CD4-positive, alpha-beta T cell treated with Interleukin-17A for 4 hours (primary cell): Measurements from ENCODE around the gene SLC36A3.
"Not testable (repeated sequence)": the region's sequence is repeated elsewhere in the genome, so short reads cannot be mapped to it uniquely, and the experiment has no call there.

Source experiments
- DNase-seq: peaks from one replicate; pipeline ENCODE4 v3.0.0-alpha.2; 2020; ENCODE audit warnings: mixed read lengths

The SLC36A3 gene

DNA sequence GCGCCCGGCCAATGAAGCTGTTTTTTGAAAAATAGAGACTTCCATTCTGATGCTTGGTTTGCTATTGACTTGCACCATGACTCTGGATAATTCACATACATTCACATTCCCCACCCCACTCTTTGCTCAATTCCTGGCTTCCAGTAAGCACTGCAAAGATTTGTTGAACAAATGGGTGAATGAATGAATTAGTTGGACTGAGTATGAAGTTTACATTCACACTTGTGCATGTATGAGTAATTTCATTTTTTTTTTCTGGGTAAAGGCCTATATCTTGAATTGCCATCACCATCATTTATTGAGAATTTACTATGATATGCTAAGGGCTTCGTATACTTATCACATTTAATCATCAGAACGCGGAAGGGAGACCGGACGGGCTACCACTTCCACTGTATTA is 65.9 kb downstream of the SLC36A3 start:
- DNase-seq, result no peak

DNA sequence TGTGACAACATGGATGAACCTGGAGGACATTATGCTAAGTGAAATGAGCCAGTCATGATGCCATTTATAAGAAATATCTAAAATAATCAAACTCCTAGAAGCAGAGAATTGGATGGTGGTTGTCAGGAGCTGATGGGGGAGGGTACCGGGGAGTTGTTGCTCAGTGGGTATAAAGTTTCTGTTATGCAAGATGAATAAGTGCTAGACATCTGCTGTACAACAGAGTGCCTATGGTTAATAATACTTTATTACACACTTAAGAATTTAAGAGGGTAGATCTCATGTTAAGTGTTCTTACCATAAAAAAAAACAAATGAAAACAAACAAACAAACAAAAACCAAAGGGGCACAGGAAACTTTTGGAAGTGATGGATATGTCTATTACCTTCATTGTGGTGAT is 66.7 kb downstream of the SLC36A3 start:
- DNase-seq, result no peak

DNA sequence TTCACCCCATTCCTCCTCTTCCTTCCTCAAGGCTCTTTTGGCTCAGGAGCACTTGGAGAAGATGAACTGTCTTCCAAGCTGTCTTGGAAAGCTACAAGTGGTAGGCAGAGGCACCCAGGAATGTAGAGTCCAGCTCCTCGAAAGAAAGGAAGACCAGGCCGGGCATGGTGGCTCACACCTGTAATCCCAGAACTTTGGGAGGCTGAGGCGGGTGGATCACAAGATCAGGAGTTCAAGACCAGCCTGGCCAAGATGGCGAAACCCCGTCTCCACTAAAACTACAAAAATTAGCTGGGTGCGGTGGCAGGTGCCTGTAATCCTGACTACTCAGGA is 68.4 kb downstream of the SLC36A3 start:
- not testable (repeated sequence) for DNase-seq

DNA sequence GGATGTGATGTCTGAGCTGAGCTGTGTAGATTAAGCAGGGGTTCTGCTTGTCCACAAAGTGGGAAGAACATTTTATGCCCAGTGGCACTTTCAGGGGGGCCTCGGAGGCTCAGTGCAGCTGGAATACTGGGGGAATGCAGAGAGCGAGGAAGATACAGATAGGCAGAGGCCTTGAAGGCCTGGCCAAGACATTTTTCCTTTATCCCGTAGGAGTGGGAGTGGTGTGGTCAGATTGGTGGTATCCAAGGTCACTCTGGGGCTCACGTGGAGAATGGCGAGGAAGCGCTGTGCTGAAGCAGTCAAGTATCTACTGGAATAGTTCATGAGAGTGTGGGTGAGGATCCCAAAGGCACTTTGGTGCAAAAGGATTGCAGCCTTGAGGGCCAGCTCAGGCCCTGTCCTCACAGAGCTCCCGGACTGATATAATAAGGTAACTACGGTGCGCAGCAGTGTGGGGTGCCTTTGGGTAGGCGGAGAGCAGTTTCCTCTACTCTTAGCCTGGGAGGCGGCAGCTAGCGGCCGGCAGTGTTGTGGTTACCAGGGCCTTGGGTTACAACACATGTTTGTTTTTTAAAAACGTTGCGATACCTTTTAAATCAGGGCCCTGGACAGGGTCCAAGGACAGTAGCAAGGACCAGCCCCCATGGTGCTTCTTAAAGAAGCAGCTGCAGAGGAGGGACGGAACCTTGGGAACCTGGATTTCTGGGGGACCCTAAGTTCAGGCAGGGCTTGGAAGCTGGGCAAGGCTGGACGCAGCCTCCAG is 68.9 kb downstream of the SLC36A3 start:
- DNase-seq, result peak; percentile 61

DNA sequence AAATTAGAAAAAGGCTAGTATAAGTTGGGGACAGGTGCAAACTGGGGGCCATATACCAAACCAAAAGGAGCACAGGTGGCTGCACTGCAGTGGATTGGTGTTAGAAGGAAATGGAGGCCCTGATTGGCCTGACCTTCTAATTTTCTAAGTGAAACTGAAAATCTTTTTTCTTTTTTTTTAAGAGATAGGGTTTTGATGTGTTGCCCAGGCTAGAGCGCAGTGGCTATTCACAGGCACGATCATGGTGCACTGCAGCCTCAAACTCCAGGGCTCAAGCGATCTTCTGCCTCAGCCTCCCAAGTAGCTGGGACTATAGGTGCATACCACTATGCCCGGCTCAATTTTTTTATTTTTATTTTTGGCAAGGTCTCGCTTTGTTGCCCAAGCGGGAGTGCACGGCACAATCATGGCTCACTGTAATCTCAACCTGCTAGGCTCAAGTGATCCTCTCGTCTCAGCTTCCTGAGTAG is 69.9 kb downstream of the SLC36A3 start:
- no peak for DNase-seq

DNA sequence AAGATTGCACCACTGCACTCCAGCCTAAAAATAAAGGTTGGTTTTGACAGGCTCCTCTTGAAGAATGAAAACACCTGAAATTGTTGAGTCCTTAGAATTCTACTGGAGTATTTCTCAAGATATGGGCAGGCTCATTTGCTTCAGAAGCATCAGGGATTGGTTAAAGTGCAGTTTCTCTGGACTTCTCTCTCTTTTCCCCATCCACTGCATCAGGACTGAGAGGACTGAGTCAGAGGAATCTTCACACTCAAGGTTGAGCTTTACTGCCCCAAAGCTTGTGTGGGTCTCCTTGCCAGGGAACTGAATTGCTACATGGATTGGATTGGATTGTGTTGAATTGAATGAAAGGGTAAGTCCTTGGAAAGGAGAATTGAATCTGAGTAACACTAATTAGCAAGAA is 72.2 kb downstream of the SLC36A3 start:
- no peak for DNase-seq

DNA sequence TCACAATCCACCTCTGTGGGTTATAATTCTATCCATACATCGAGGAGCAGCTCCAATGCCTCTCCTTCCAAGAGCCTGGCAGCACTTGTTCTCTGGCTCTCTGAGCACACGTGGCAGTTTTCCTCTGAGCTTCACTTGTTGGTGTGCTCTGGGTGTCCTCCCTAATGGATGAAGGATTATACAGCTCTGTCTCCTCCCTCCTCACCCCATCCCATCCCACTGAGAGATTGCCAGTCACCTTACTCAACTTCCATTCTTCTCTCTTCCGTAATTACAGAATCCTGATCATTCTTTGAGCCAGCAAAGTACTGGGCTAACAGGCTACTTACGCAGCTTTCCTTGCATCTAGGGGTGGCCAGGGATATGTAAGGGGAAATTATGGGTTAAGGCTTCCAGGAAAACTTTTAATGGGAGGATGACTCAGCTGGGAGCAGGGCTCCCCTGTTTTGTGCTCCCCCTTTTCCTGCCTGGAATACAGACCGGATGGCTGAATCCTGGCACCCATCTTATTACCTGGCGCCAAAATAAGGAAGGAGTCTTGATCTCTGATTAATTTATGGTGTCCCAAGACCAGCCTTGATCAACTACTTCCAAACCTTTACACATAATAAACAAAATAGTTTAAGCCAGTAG is 73.4 kb downstream of the SLC36A3 start:
- no peak for DNase-seq

DNA sequence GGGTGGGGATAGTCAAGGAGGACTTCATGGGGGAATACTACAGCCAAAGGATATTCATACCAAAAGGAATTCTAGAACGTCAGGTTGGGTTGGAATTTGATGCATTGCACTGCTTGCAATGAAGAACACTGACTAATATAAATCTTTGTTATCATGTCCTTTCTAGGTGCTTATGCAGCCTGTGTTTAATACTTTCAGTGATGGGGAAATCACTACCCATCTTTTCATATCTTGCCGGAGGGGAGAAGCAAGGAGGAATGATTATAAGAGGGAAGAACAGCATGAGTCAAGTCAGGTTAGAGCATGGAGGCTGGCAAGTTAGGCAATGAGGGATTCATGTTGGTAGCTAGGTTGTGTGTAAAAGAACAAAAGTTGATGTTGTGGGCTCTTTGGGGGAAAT is 74.6 kb downstream of the SLC36A3 start:
- DNase-seq, result no peak

DNA sequence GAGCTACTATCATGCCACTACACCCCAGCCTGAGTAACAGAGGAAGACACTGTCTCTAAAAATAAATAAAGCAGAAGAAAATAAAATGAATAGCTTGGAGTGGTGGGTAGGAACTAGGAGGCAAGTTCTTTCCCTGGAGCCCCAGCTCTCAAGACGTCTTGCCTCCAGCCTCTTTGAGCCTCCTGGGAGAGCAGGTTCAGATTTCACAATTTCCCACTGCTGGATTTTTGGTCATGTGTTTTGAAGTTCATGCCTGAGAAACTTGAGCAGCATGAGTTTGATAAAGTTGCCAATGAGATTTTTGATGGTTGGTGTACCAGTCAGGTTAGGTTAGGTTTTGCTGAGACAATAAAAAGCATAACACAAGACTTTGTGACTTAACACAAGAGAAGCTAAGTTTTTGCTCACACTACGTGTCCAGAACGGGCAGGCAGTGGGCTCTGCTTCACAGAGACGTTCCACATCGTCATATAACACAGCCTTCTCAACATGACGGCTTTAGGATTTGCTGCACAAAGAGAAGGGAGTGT is 75.6 kb downstream of the SLC36A3 start:
- DNase-seq, result no peak
